CD4-positive, alpha-beta T cell treated with Interleukin-2 at 100 ng/mL for 4 hours (primary cell): ENCODE measurements around the gene SLC8A3.

Source experiments
- DNase-seq: peaks from one replicate; pipeline ENCODE4 v3.0.0-alpha.2; 2020; ENCODE audit warnings: low spot score

Gene SLC8A3

GRCh38 chr14:70177081-70177800 lies 11.5 kb downstream of the SLC8A3 start:
- DNase-seq, result no peak

- no peak for DNase-seq
Observed at GRCh38 chr14:70173569-70173968, 15.2 kb downstream of the SLC8A3 start.

DNA sequence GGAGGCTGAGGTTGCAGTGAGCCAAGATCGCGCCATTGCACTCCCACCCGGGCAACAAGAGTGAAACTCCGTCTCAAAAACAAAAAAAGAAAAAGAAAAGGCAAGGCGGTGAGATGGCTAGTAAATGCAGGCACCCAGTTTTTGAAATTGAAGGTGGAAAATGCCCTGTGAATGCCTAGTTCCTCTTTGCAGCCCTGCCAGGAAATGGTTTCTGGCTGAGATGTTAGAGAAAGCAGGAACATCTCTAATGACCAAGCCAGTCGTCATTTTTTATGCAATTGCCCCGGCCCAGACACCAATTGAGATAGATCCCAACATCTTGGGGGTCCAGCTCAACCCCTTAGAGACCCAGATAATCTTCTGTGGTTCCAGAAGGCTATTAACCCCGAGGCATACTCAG lies 17.0 kb downstream of the SLC8A3 start:
- DNase-seq, result no peak

- no peak for DNase-seq
Observed at GRCh38 chr14:70170976-70171375, 17.8 kb downstream of the SLC8A3 start.

DNA sequence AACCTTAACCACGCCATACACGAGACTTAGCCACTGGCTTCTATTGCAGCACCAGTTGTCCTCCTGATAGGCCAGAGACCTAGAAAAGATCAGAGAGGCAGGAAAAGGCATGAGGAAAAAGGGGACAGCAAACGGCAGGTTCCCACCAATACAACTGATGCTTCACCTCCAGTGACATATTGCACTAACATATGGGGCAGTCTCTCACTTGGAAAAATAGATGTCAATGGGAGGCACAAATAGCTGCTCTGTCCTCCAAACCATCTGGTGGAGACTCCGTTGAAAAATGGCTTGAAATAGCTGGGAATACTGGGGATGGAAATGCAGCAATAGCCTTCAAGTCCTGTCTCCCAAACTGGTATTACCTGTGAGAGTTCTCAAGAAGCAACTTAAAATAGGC lies 20.3 kb downstream of the SLC8A3 start:
- no peak for DNase-seq

GRCh38 chr14:70166530-70167203 lies 22.1 kb downstream of the SLC8A3 start:
- DNase-seq, result no peak

GRCh38 chr14:70162358-70162757 lies 26.4 kb downstream of the SLC8A3 start:
- DNase-seq, result no peak

GRCh38 chr14:70156592-70156991 lies 32.2 kb downstream of the SLC8A3 start:
- DNase-seq, result no peak

DNA sequence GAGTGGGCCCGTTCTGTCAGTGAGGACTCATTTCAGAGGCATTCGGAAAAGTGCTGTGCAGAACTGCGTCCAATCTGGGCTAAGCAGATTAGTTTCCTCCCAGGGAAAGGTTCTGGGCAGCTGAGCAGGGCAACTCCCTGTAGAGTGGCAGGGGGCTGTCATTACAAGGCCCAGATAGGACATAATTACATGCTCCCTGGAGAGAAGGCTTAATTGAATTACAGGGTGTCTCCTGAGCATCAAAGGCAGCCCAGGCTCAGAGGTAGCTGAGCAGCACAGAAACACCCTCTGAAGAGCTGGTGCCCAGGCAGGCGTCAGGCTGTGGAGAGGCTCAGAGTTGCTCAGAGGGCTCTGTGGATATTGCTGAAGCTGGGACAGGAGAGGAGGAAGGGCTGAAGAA lies 36.0 kb downstream of the SLC8A3 start:
- DNase-seq, result no peak

- DNase-seq, result no peak
Observed at GRCh38 chr14:70152081-70152480, 36.7 kb downstream of the SLC8A3 start.

DNA sequence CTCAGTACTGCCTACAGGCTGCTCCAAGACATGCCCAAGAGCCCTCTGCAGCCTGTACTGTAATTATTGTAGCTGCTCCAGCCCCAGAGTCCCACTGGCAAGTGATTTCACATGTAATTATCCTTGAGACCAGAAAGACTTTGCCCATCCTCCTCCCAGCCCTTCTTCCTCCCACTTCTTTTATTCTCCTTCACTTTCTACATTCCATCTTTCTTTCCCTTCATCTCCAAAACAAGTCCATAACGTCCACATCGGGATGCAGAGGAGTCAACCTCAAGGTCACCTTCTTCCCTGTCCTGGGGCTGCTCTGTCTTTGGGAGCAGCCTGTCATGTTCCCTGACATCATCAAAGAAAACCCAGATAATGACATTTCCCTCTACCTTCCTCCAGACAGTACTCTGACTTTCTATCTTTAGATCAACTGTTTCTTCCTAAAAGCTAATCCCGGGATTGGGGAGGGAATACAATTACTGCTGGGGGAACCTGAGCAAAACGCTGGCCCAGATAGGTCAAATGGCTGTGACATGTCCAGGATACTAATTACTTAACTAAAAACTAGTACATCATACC lies 39.1 kb downstream of the SLC8A3 start:
- no peak for DNase-seq

- no peak for DNase-seq
Observed at GRCh38 chr14:70148911-70149595, 39.7 kb downstream of the SLC8A3 start.

DNA sequence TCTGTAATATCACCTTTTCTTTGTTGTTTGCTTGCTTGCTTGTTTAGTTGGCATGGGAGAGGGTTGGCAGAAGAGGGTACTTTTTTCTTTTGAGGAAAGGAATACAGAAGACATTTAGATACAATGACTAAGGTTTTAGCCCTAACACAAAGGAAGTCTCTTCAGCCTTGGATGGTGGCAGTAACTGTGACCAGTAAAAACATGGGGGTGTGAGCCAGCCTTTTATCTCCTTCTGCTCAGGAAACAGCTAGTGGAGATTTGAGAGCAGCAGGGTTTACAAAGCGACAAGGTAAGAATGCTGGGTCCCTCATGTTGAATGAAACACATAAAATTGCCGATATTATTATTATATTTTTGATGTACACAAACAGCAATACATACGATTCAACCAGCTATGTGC lies 40.4 kb downstream of the SLC8A3 start:
- no peak for DNase-seq

GRCh38 chr14:70144046-70144445 lies 44.7 kb downstream of the SLC8A3 start:
- DNase-seq, result no peak

GRCh38 chr14:70143306-70143705 lies 45.4 kb downstream of the SLC8A3 start:
- DNase-seq, result no peak

DNA sequence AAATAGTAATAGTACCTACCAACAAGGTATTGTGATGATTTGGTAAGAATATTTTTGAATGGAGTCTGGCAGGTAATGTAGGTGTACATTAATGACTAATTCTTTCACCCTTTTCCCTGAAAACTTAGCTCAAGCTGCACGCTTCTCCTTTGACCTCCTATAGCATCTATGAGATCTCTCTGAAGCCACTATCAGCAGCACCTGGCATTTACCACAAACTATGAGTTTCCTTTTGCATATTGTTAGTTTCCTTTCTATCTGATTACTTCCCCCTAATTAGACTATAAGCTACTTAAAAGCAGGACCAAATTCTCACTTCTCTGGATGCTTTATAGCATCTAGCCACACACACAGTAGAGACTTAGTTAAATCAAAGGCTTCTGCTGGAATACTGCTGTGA lies 48.1 kb downstream of the SLC8A3 start:
- no peak for DNase-seq

- DNase-seq, result no peak
Observed at GRCh38 chr14:70139384-70139783, 49.4 kb downstream of the SLC8A3 start.

DNA sequence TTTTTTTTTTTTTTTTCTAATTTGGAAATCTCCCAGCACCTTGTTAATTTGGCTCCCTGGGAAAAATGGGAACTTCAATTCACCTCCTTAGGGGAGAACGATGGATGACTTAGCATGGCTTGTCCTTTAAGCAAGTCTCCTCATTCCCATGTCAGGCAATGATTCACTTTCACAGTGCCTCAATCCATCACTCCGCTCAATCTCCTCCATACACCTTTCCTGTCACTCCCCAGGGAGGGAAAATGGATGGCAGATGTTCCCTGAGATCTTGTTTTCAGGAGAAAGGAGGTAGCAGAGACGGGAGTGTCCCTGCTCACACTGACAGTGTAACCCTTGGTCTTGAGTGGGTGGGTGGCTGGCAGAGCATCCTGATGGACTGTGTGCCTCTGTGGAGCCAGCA lies 51.0 kb downstream of the SLC8A3 start:
- no peak for DNase-seq

DNA sequence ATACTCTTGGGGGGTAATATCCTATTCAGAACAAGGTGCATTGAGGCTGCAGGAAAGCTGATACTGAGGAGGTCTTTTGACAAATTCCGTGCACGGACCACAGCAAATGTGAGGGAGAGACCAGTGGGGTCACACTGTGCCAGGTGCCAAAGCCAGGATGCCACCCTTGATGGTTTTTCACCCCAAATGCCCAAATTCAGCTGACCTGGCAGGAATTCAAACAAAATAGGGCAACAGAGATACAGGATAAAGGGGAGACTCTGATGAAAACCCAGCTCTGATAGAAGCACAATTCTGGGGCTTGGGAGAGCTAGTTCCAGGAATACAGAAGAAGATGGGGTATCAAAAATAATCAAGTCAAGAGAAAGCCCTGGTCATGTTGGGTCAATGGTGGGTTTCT lies 55.3 kb downstream of the SLC8A3 start:
- DNase-seq, result no peak

GRCh38 chr14:70130482-70130881 lies 58.3 kb downstream of the SLC8A3 start:
- DNase-seq, result no peak

DNA sequence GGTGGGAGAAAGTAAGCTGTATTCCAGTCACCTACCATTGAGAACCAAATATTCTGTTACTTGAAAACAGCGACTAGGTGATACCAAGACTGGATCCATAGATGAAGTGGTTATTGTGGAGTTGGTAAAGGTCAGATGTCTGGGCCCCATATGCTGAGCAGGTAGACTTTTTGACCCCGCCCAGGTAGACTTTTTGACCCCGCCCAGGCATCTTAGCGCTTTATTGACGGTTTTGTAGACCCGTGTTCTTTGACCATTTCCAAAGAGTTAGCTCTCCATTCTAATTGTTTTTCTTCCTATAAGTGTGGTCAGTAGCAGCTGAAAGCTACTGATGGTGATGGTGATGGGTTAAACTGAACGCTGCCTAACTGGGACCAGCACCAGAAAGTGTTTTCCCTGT lies 61.6 kb downstream of the SLC8A3 start:
- no peak for DNase-seq

DNA sequence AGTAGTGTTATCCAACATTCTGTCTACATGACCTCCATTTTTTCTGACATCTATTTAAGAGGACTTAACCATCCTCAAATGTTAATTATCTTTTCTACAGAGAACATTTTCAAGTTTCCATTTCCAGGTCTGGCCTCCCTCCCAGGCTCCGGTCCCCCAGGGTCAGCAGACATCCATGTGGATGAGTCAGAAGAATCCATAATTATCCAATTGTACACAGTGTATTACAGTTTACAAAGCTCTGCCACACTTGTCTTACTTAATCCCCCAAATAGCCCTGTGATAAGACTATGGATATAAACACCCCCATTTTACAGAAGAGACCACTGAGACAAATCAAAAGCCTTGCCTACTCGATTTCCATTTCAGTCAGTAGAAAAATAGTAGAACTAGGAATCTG lies 65.0 kb downstream of the SLC8A3 start:
- no peak for DNase-seq

DNA sequence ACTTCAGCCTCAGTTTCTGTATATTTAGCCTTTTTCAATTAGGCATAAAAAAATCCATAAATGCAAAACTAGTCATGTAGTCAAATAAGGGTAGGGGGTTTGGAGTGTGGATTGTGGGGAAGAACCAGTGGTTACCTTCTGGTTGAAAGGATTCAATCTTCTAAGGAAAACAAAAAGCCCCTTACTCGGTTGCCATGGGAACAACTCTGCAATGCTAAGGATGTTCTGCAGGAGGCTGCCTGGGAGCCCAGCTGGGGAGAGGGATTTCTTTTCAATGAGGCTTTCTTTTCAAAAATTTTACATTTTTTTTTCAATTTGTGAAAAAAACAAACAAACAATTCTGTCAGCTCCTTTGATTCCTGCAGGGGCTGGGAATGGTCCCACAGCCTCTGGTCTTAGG lies 67.2 kb downstream of the SLC8A3 start:
- no peak for DNase-seq
